BJ (cell line): ENCODE results near the gene RAI14. TPM values are rescaled to one million over a fixed set of nuclear protein-coding genes. Genes with fewer than 3 reads are reported as not detected.

ENCODE experiments used
- CTCF ChIA-PET: fragments of 350-600 bp; formaldehyde crosslinking; extraction: SDS; loops from one replicate; lab custom pipeline; 2021; ENCODE audit warnings: antibody characterized with exemption, inconsistent platforms; lab: Yijun Ruan, JAX
- POLR2A ChIA-PET: fragments of 300-600 bp; sonication (Branson Sonifier 250); formaldehyde crosslinking; extraction: SDS; loops from one replicate; lab custom pipeline; 2021; ENCODE audit warnings: antibody characterized with exemption; lab: Charles Lee
- DNase-seq: peaks from one replicate; pipeline ENCODE4 v3.0.0-alpha.2; 2011; ENCODE audit warnings: low read depth
- H3K27me3 ChIP-seq: 2 replicates; pipeline ENCODE4 v1.6.0; 2011; ENCODE audit warnings: low read length; ENCODE audit not compliant: control insufficient read depth, insufficient read depth
- H3K36me3 ChIP-seq: 2 replicates; pipeline ENCODE4 v1.5.1; 2011; ENCODE audit warnings: low read length; ENCODE audit not compliant: control insufficient read depth, insufficient read depth
- H3K4me3 ChIP-seq: 2 replicates; pipeline ENCODE4 v1.5.1; 2011; ENCODE audit warnings: low read depth, mild to moderate bottlenecking, control low read depth, low read length
- polyA plus RNA-seq: library from polyadenylated mRNA; depleted of rRNA; stranded (reverse); fragments of >200 nt; gene quantifications from 2 replicates; pipeline ENCODE4 v1.2.3, GENCODE V29; 2011
- TF ChIP-seq, protein P1 (sequence below): IDR thresholded peaks from 2 replicates; pipeline ENCODE4 v1.5.1; 2011; ENCODE audit warnings: low read depth, mild to moderate bottlenecking, control low read depth, inconsistent platforms, low read length, moderate library complexity; ENCODE audit not compliant: insufficient read depth

The RAI14 gene
- polyA plus RNA-seq, 1 experiment = 183 TPM

DNA sequence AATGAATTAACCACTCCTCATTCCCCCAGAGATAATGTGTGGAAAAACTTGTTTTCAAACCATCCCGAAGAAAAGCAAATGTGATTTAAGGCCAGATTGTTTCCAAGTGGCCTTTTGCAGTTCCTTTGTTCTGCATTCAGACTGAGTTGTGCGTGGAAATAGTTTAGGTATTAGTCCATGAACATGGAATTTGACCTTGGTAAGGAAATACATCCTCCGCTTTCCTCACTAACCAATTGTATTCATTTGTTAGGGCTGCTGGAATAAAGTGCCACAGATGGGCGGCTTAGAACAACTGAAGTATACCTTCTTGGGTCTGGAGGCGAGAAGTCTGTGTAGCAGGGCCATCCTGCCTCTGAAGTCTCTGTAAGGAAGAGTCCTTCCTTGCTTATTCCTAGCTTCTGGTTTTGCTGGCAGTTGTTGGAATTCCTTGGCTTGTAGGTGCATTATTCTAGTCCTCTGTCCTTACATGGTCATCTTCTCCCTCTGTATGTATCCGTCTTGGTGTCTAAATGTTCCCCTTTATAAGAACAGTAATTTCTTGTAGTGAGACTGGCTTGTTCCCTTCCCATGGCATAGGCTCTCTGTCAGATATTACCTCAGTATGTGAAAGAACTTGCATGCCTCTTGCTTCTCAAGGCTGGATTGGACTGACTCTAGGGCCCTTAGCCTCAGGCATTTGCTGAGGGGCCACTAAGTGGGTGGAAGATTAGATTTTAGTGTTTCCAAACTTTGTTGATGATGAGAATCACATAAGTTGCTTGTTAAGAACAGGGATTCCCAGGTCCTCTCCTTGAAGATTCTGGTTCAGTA lies 53.9 kb downstream of the RAI14 start:
- H3K4me3 ChIP-seq = no peak overlapping the region

DNA sequence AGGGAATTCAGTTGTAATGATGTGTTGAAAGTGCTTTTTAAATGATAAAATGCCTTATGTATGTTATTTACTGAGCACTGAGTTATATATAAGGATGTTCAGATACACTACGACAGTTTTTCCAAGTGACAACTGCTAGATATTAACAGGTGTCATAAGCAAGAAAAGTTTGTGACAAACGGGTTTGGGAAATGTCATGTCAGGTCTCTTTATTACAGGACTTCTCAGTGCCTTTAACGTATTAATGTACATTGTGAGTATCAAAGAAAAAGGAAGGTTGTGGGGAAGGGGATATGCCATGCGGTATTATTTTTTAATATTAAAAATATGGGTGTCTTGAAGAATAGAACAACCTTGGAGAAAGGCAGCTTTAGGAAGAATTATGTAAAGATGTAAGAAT lies 56.4 kb downstream of the RAI14 start:
- TF ChIP-seq, protein P1, sequence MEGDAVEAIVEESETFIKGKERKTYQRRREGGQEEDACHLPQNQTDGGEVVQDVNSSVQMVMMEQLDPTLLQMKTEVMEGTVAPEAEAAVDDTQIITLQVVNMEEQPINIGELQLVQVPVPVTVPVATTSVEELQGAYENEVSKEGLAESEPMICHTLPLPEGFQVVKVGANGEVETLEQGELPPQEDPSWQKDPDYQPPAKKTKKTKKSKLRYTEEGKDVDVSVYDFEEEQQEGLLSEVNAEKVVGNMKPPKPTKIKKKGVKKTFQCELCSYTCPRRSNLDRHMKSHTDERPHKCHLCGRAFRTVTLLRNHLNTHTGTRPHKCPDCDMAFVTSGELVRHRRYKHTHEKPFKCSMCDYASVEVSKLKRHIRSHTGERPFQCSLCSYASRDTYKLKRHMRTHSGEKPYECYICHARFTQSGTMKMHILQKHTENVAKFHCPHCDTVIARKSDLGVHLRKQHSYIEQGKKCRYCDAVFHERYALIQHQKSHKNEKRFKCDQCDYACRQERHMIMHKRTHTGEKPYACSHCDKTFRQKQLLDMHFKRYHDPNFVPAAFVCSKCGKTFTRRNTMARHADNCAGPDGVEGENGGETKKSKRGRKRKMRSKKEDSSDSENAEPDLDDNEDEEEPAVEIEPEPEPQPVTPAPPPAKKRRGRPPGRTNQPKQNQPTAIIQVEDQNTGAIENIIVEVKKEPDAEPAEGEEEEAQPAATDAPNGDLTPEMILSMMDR = no peak
- CTCF ChIA-PET = interaction anchor here (1.2 kb wide), 1 partner anchor 10 kb away, joined by 4 read pairs; no protein-coding TSS in a partner anchor
- DNase-seq = no peak
- Histone ChIP-seq H3K4me3 (no peak overlapping the region), H3K36me3 (peaks cover 4% of the 10 kb centered on the region), H3K27me3 (no peaks in the 10 kb centered on the region)
- POLR2A ChIA-PET = no interaction called here

More for the DNA sequence above, 53.9 kb downstream of the RAI14 start:
- peak; percentile 49 for DNase-seq
- Histone ChIP-seq H3K27me3 (no peaks in the 10 kb centered on the region), H3K36me3 (peaks cover 4% of the 10 kb centered on the region)
- ChIA-PET POLR2A (no interaction called here), CTCF (interaction anchor here (1.4 kb wide), 1 partner anchor 224 kb away, joined by 3 read pairs; no protein-coding TSS in a partner anchor)
- TF ChIP-seq, protein P1 = no peak

GRCh38 chr5:34715711-34716110 lies 59.6 kb downstream of the RAI14 start:
- Histone ChIP-seq H3K27me3 (no peaks in the 10 kb centered on the region), H3K4me3 (no peak overlapping the region), H3K36me3 (peaks cover 4% of the 10 kb centered on the region)
- CTCF ChIA-PET = no interaction called here
- TF ChIP-seq, protein P1 = no peak
- POLR2A ChIA-PET = no interaction called here
- no peak for DNase-seq

DNA sequence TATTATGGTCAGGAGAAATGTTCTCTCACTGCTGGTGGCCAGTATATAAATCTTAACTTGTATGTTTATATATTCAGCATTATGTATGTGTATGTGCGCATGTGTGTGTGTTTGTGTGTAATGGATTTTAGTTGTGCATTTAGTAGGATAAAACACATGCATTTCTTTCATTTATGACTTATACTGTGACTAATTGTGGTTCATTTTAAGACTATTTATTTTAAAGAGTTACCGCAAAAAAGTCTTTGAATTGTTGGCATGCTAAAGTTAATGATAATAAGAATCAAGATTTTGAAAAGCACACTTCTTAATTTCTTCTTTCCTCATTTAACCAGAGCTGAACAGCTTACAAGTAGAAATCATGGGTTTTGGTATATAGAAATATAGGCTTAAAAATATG lies 60.9 kb downstream of the RAI14 start:
- CTCF ChIA-PET = interaction anchor here (1.3 kb wide), 1 partner anchor 16 kb away, joined by 3 read pairs; no protein-coding TSS in a partner anchor
- Histone ChIP-seq H3K4me3 (no peak overlapping the region), H3K36me3 (no peaks in the 10 kb centered on the region; the same call in none of the 2 replicates), H3K27me3 (no peaks in the 10 kb centered on the region)
- POLR2A ChIA-PET = no interaction called here
- TF ChIP-seq, protein P1 = no peak
- peak; percentile 40 for DNase-seq
